ENCODE measurements around the gene EFHC2.
"Not testable (repeated sequence)": the region's sequence is repeated elsewhere in the genome, so short reads cannot be mapped to it uniquely, and the experiment has no call there.

The EFHC2 gene

DNA sequence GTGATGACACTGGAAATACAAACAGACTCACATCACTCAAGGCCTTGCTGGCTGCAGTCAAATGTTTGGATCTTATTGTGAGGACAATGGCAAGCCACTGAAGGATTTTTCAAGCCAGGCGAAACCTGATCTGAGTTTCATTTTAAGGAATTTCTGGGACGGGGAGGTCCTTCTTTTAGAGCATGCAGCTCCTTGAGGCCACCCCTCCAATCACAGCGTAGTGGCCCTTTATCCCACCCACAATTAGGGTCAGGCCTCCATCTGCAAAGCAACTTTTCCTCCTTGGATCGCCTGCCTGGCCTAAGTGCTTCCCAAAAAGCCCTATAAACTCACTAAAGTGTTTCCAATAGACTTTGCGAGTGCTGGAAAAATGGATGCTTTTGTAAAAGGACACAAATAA lies 115.5 kb downstream of the EFHC2 start:
- DNase-seq = no peak

DNA sequence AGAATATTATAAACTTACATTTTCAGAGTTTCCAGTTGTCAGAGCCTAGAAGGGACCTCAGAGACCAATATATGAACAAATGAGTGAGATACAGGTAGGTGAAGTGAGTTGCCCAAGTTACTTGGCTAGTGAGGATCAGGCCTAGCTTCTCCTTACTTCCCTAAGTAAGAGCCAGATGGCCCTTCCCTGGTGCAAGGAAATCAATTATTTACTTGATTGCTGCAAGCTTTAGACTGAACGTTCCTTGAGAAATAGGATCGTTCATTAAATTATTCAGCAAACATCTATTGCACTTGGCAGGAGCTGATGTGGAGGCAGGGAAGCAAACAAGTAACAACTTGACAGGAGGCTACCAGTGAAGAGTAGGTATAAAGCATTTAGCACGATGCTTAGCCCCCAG lies 117.8 kb downstream of the EFHC2 start:
- no peak for DNase-seq

DNA sequence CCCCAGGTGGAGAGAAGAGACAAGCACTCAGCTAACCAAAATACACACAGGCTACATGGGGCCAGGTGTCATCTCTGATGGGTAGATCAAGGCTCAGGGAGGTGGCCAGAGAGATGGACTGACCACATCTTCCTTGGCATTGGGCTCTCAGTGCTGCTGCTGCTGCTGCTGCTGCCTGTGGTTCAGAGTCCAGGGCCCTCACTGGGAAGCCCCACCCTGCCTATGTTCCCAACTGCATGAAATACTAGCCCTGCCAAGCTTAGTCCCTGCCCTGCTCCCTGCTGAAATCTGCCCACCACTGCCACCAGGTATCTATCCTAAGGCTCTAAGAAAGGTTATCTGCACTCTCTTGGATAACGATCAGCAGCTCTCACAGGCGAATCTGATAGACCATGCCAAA lies 118.7 kb downstream of the EFHC2 start:
- no peak for DNase-seq

DNA sequence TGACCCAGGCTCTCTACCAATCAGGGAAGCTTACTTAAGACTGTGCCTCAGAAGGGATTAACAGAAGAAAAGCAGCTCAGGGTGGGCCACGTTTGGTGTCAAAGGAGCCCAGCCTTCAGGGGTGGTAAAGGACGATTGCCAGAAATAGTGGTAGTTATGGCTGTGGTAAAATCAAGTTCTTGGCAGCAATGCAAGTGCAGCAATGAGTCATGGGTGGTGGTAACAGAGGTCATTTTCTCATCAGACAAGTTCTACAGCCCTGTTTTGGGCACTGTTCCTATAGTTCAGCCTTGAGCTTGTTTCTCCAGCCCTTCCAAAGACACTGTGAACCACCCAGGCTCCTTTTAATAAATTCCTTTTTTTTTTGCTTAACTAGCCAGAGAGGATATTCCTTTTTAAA lies 120.3 kb downstream of the EFHC2 start:
- DNase-seq = no peak

- no peak for DNase-seq
Measured at GRCh38 chrX:44218465-44218864, 125.0 kb downstream of the EFHC2 start.

GRCh38 chrX:44216171-44216570 lies 127.3 kb downstream of the EFHC2 start:
- no peak for DNase-seq

GRCh38 chrX:44203791-44204190 lies 139.7 kb downstream of the EFHC2 start:
- DNase-seq = no peak

DNA sequence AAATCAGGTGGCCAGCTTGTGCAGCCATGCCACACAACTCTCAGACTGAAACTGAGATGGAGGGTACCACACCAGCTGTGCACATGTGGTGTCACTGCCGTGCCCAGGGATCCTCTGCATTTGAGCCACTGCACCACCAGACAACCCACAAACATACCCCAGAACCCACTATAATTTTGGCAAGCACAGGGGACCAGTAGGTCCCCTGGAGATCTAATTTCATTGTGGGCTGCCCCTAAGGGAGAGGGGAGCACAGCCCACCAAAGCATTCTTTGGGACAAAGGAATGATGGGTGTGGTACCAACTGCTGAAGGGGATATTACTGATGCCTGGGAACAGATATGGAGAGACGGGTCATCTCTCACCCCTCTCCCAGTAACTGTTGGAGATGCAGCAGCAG lies 140.9 kb downstream of the EFHC2 start:
- no peak for DNase-seq

GRCh38 chrX:44189116-44189515 lies 154.4 kb downstream of the EFHC2 start:
- no peak for DNase-seq

GRCh38 chrX:44187915-44188314 lies 155.6 kb downstream of the EFHC2 start:
- DNase-seq = not testable (repeated sequence)

DNA sequence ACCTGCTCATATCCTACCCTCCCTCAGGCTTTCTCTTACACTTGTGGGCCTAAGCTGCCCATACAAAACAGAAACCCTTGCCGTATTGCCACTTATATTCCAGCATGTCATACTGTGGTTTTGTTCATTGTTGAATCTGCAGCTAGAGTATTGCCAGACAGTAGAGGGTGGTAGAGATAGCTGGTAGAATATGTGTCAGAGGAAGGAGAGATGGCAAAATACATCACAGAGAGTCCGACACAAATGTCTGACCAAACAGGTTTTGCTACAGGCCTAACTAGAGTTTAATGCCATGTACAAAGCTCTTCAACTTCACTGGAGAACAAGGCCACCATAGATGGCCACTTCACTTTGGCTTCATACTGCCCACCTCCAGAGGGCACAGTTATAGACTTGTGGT lies 160.1 kb downstream of the EFHC2 start:
- DNase-seq = no peak

DNA sequence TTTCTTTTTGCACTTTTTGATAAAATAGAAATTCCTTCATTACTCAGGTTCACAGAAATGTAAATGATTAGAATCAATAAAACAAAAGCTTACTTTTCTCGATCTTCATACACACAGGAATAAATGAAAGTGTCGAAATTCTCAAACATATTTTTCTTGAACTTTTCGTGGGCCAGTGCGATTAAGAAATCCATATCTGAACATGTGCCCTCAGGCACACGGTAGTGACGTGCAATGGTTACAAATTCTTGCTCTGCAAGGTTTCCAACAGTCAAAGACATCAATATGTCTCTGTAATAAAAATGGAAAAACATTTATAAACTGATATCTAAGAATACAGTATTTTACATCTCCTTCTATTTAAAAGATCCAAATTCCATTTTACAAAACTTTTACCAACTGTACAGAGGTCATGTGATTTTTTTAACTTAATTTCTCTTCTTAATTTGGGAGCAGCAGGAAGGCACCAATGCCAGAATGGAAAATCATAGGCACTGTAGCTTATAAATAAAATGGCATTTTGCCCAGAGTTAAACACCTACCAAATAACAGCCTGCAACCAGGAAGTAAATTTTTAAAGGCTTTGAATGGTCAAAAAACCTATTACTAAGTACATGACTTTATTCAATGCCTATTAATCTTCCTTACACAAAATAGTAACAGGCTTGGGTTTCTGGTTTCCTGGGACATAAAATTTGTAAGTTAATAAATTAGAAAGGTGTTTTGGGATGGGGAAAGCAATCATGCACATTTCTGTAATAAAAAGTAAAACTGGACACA lies 165.0 kb downstream of the EFHC2 start:
- DNase-seq = no peak

- DNase-seq = no peak
Measured at GRCh38 chrX:44175455-44175854, 168.0 kb downstream of the EFHC2 start.

- no peak for DNase-seq
Measured at GRCh38 chrX:44174061-44174460, 169.4 kb downstream of the EFHC2 start.

DNA sequence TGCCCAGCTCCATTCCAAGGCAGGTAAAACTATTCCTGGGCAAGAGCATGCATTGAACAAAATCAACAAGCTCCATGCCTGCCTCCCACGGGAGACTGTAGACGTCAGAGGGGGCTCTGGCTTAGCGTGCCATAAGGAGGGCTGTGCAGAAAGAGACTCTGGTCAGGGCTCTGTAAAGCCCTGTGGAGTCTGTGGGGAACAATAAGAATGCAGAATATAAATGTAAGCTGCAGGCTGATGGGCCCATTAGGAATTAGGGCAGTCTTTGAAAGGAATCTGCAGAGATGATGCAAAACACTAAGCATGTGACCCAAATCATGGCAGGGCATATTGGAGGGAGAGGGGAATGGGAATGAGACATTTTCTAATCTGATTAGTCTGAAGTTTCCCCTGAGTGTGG lies 170.3 kb downstream of the EFHC2 start:
- no peak for DNase-seq

- no peak for DNase-seq
Measured at GRCh38 chrX:44167116-44167515, 176.4 kb downstream of the EFHC2 start.

DNA sequence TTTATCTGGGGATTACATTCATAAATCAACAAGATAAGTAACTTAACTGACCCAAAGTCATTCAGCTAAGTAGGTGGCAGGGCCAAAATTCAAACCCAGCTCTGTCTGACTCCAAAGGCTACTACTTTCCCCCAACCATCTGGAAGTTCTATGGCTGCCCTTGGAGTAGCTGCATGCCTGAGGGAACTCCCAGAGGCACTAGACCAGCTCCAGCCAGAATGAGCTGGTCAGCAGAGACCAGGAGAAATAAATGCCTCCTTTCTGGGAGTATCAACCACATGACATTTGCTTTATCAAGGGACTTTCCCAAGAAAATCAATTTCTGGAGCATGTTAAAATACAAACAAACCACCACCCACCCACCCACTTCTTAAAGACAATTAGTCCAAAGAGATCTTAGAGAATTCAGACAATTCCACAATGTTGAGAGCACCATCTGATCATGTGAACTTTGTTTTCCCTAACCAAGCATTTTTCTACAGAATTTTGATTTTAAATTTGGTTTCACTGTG lies 180.5 kb downstream of the EFHC2 start:
- DNase-seq = no peak

DNA sequence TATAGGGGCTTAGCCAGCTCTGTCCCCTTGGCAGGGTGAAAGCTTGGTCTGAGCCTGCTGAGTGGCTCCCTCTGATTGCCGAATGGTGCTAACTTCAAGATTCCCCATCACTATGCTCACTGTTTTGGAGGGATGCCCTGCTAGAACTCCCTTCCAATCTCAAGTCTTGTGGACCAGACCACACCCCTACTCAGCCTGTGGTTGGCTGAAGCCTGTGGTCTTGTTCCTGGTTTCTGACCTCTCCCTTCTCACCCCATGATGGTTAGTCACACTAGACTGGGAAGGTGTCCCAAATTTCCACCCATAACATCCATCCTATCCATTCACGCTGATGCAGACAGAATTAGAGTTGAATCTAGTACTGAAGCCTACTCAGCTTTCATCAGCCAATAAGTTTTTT lies 185.6 kb downstream of the EFHC2 start:
- DNase-seq = no peak

DNA sequence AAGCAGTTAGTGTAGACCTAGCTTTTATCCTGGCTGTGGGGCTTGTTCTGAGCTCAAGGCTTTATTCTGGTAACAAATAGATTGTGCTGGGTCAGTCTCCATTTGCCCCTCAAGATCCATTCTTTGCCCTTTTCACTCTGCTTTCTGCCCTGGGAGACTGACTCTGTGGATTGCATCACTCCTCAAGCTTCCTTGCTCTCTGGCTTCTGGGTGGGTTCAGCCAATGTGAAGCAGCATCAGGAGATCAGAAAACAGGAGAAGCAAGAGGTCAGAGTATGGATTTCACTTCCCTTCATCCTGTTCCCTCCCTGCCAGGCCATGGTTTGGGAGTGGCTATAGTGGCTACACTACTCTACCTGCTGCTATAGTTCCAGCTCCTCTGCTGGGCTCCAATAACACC lies 186.2 kb downstream of the EFHC2 start:
- DNase-seq = no peak

DNA sequence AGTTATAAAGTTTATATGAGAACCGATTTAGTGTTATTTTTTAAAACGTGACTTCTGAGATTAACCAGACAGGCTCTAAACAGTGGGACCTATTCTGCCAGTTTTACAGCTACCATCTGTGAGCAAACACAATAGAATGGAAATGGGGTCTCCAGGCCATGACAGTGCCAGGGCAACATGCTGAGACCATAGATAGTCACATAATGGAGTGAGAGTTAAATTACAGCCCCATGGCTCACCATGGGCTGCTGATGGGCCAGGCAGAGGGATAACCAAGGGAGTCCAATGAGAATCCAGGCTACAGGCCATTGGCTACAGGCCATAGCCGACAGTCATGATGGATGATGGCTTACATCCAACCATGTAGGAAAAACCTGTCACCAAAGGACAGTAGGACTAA lies 186.7 kb downstream of the EFHC2 start:
- no peak for DNase-seq

DNA sequence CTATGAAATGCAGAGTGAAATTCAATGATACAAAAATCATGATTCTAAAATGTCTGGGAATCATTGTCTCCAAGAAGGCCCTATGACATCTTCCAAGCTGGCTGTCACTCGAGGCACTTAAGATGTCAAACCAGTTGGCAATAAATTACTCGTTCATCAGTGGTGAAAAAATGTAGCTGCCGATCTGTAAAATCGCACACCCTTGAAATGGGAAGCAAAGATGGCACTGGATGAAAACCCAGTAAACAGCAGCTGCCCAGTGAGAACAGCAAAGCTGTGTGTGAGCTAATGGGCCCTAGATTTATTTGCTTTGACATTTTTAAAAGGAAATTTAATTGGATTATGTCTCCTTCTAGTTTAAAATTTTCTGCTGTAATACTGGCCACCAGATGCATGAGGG lies 188.3 kb downstream of the EFHC2 start:
- no peak for DNase-seq

- no peak for DNase-seq
Measured at GRCh38 chrX:44152852-44153251, 190.6 kb downstream of the EFHC2 start.

- no peak for DNase-seq
Measured at GRCh38 chrX:44147130-44147529, 196.3 kb downstream of the EFHC2 start.

- no peak for DNase-seq
Measured at GRCh38 chrX:44144177-44144945, 199.1 kb downstream of the EFHC2 start.

All from NK-92 treated with Interleukin-12 subunit alpha and Interleukin-12 subunit beta, amount 100 ng/mL, for 24 hours (cell line).